Measurements from ENCODE around the gene PPP1R3D. TPM values are rescaled to one million over a fixed set of nuclear protein-coding genes. Genes with fewer than 3 reads are reported as not detected.
"Not testable (repeated sequence)": the region's sequence is repeated elsewhere in the genome, so short reads cannot be mapped to it uniquely, and the experiment has no call there.

The PPP1R3D gene
- total RNA-seq, 2 experiments from 2014 or later, result 9.5 to 10.8 TPM

- POLR2A ChIA-PET, result interaction anchor here (2.2 kb wide), 1 partner anchor 9 kb away, joined by 11 read pairs; the partner anchor contains the start of genes FAM217B and PPP1R3D
- Mint-ChIP-seq H3K4me1 (peaks cover 17% of the 10 kb centered on the region), H3K9me3 (no peaks in the 10 kb centered on the region), H3K27me3 (peaks cover 8% of the 10 kb centered on the region), H3K4me3 (peak overlapping the region; percentile 73), H3K36me3 (peaks cover 4% of the 10 kb centered on the region), H3K27ac (peak overlapping the region; percentile 75)
- no peak for ATAC-seq (ENCODE audit: low read depth)
- no peak for DNase-seq
These were observed 8.4 kb downstream of the PPP1R3D start for GRCh38 chr20:59931511-59932312.

- no peak for ATAC-seq (ENCODE audit: low read depth)
- Mint-ChIP-seq H3K36me3 (peaks cover 2% of the 10 kb centered on the region), H3K9me3 (no peaks in the 10 kb centered on the region), H3K27me3 (peaks cover 19% of the 10 kb centered on the region), H3K4me3 (no peak overlapping the region), H3K4me1 (peaks cover 4% of the 10 kb centered on the region), H3K27ac (no peak overlapping the region)
- no peak for DNase-seq
- POLR2A ChIA-PET, result no interaction called here
These were observed 14.2 kb downstream of the PPP1R3D start for GRCh38 chr20:59925899-59926298.

GRCh38 chr20:59925359-59925758 is 14.7 kb downstream of the PPP1R3D start:
- ATAC-seq (ENCODE audit: low read depth) (no peak), DNase-seq (no peak)
- Mint-ChIP-seq H3K9me3 (no peaks in the 10 kb centered on the region), H3K4me3 (no peak overlapping the region), H3K4me1 (peaks cover 4% of the 10 kb centered on the region), H3K36me3 (peaks cover 2% of the 10 kb centered on the region), H3K27ac (no peak overlapping the region), H3K27me3 (peaks cover 20% of the 10 kb centered on the region)
- POLR2A ChIA-PET, result no interaction called here

GRCh38 chr20:59923514-59923913 is 16.6 kb downstream of the PPP1R3D start:
- POLR2A ChIA-PET, result interaction anchor here (0.6 kb wide), 1 partner anchor 165 kb away, joined by 3 read pairs; no protein-coding TSS in a partner anchor
- ATAC-seq (ENCODE audit: low read depth), result no peak
- no peak for DNase-seq
- peaks cover 2% of the 10 kb centered on the region for H3K4me1 Mint-ChIP-seq
- peaks cover 12% of the 10 kb centered on the region for H3K27me3 Mint-ChIP-seq
- H3K27ac Mint-ChIP-seq, result no peak overlapping the region
- H3K36me3 Mint-ChIP-seq, result no peaks in the 10 kb centered on the region
- no peak overlapping the region for H3K4me3 Mint-ChIP-seq
- no peaks in the 10 kb centered on the region for H3K9me3 Mint-ChIP-seq

- no peak overlapping the region for H3K27ac Mint-ChIP-seq
- H3K36me3 Mint-ChIP-seq, result no peaks in the 10 kb centered on the region
- H3K9me3 Mint-ChIP-seq, result no peaks in the 10 kb centered on the region
- H3K27me3 Mint-ChIP-seq, result peaks cover 12% of the 10 kb centered on the region
- H3K4me1 Mint-ChIP-seq, result peaks cover 2% of the 10 kb centered on the region
- DNase-seq (no peak), ATAC-seq (ENCODE audit: low read depth) (no peak)
- no peak overlapping the region for H3K4me3 Mint-ChIP-seq
- POLR2A ChIA-PET, result no interaction called here
These were observed 19.2 kb downstream of the PPP1R3D start for GRCh38 chr20:59920944-59921343.

- H3K27ac Mint-ChIP-seq, result no peak overlapping the region
- H3K4me1 Mint-ChIP-seq, result no peaks in the 10 kb centered on the region
- POLR2A ChIA-PET, result no interaction called here
- ATAC-seq (ENCODE audit: low read depth), result no peak
- no peaks in the 10 kb centered on the region for H3K36me3 Mint-ChIP-seq
- no peaks in the 10 kb centered on the region for H3K27me3 Mint-ChIP-seq
- no peak for DNase-seq
- H3K4me3 Mint-ChIP-seq, result no peak overlapping the region
- H3K9me3 Mint-ChIP-seq, result no peaks in the 10 kb centered on the region
These were observed 27.5 kb downstream of the PPP1R3D start for GRCh38 chr20:59912609-59913008.

GRCh38 chr20:59911041-59911440 is 29.1 kb downstream of the PPP1R3D start:
- Mint-ChIP-seq H3K4me1 (no peaks in the 10 kb centered on the region), H3K27ac (no peak overlapping the region), H3K9me3 (no peaks in the 10 kb centered on the region), H3K36me3 (no peaks in the 10 kb centered on the region), H3K4me3 (no peak overlapping the region), H3K27me3 (no peaks in the 10 kb centered on the region)
- DNase-seq, result no peak
- no peak for ATAC-seq (ENCODE audit: low read depth)
- POLR2A ChIA-PET, result no interaction called here

GRCh38 chr20:59908855-59909254 is 31.2 kb downstream of the PPP1R3D start:
- Mint-ChIP-seq H3K27ac (no peak overlapping the region), H3K4me3 (no peak overlapping the region), H3K9me3 (no peaks in the 10 kb centered on the region), H3K4me1 (no peaks in the 10 kb centered on the region), H3K27me3 (no peaks in the 10 kb centered on the region), H3K36me3 (no peaks in the 10 kb centered on the region)
- ATAC-seq (ENCODE audit: low read depth), result no peak
- no peak for DNase-seq
- POLR2A ChIA-PET, result no interaction called here

GRCh38 chr20:59903621-59904020 is 36.5 kb downstream of the PPP1R3D start:
- Mint-ChIP-seq H3K27me3 (peaks cover 2% of the 10 kb centered on the region), H3K36me3 (no peaks in the 10 kb centered on the region), H3K9me3 (no peaks in the 10 kb centered on the region), H3K27ac (no peak overlapping the region), H3K4me1 (no peaks in the 10 kb centered on the region), H3K4me3 (no peak overlapping the region)
- POLR2A ChIA-PET, result no interaction called here
- no peak for DNase-seq
- no peak for ATAC-seq (ENCODE audit: low read depth)

GRCh38 chr20:59902470-59902869 is 37.6 kb downstream of the PPP1R3D start:
- H3K27ac Mint-ChIP-seq, result no peak overlapping the region
- H3K4me3 Mint-ChIP-seq, result no peak overlapping the region
- DNase-seq (no peak), ATAC-seq (ENCODE audit: low read depth) (no peak)
- peaks cover 2% of the 10 kb centered on the region for H3K27me3 Mint-ChIP-seq
- H3K4me1 Mint-ChIP-seq, result no peaks in the 10 kb centered on the region
- H3K9me3 Mint-ChIP-seq, result no peaks in the 10 kb centered on the region
- peaks cover 2% of the 10 kb centered on the region for H3K36me3 Mint-ChIP-seq
- POLR2A ChIA-PET, result no interaction called here

GRCh38 chr20:59895908-59896307 is 44.2 kb downstream of the PPP1R3D start:
- Mint-ChIP-seq H3K4me1 (no peaks in the 10 kb centered on the region), H3K4me3 (no peak overlapping the region), H3K9me3 (no peaks in the 10 kb centered on the region), H3K36me3 (peaks cover 2% of the 10 kb centered on the region), H3K27ac (no peak overlapping the region), H3K27me3 (peaks cover 5% of the 10 kb centered on the region)
- ATAC-seq (ENCODE audit: low read depth) (no peak), DNase-seq (no peak)
- POLR2A ChIA-PET, result no interaction called here

GRCh38 chr20:59891581-59891980 is 48.5 kb downstream of the PPP1R3D start:
- POLR2A ChIA-PET, result no interaction called here
- H3K9me3 Mint-ChIP-seq, result no peaks in the 10 kb centered on the region
- H3K36me3 Mint-ChIP-seq, result peaks cover 3% of the 10 kb centered on the region
- H3K4me1 Mint-ChIP-seq, result no peaks in the 10 kb centered on the region
- no peak overlapping the region for H3K4me3 Mint-ChIP-seq
- no peak overlapping the region for H3K27ac Mint-ChIP-seq
- DNase-seq (no peak), ATAC-seq (ENCODE audit: low read depth) (no peak)
- H3K27me3 Mint-ChIP-seq, result peaks cover 5% of the 10 kb centered on the region

- H3K4me1 Mint-ChIP-seq; ATAC-seq (ENCODE audit: low read depth); DNase-seq; H3K9me3 Mint-ChIP-seq; H3K4me3 Mint-ChIP-seq; H3K27ac Mint-ChIP-seq; H3K36me3 Mint-ChIP-seq; H3K27me3 Mint-ChIP-seq; POLR2A ChIA-PET: not testable (repeated sequence)
These were observed 50.1 kb downstream of the PPP1R3D start for GRCh38 chr20:59890035-59890434.

GRCh38 chr20:59888050-59888449 is 52.1 kb downstream of the PPP1R3D start:
- no peak for ATAC-seq (ENCODE audit: low read depth)
- Mint-ChIP-seq H3K4me3 (no peak overlapping the region), H3K9me3 (no peaks in the 10 kb centered on the region)

More at GRCh38 chr20:59888050-59888449, 52.1 kb downstream of the PPP1R3D start:
- Mint-ChIP-seq H3K27me3 (peaks cover 2% of the 10 kb centered on the region), H3K27ac (no peak overlapping the region), H3K4me1 (no peaks in the 10 kb centered on the region), H3K36me3 (peaks cover 3% of the 10 kb centered on the region)
- POLR2A ChIA-PET, result no interaction called here
- no peak for DNase-seq

Measured in activated naive CD8-positive, alpha-beta T cell treated with anti-CD3 and anti-CD28 coated beads, Interleukin-2, amount 10 ng/mL, durations not matched to agents 7 days and 5 days (primary cell).